ENCODE measurements around the gene ACTN2. TPM values are rescaled to one million over a fixed set of nuclear protein-coding genes. Genes with fewer than 3 reads are reported as not detected.
A peak's percentile ranks its signal among the peaks of the same experiment; 100 is the strongest.

ACTN2 gene
- total RNA-seq, 2 experiments from 2014 or later: 0.28 TPM; not detected in 1

DNA sequence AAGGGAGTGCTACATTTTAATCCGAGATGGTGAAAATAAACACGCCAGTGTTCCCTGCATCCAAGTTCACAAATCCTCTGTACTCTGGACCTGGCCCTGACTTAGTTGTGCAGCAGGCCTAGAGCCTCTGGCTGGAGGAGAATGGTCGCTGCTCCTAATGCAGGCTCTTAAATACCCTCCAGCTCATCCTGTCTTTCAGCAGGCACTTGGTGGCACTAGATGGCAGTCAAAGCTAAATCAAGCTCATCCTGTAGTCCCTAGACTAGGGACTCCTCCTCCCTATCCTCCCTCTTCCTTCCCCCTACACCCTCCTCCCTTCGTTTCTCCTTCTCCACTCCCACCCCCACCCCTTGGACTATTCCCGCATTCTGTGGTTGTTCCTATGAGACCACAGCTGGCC lies 67.2 kb downstream of the ACTN2 start:
- H3K4me3 Mint-ChIP-seq: no peak overlapping the region
- intact Hi-C loops (cut with DNase I, micrococcal nuclease): no loop called here
- Histone ChIP-seq H3K27ac (ENCODE audit: low read depth in 1 of 2, low read length in 2 of 2) (no peak overlapping the region), H3K4me1 (ENCODE audit: insufficient read depth, low read length) (no peaks in the 10 kb centered on the region), H3K4me3 (ENCODE audit: low read length) (no peak overlapping the region), H3K27me3 (ENCODE audit: control insufficient read depth in 1 of 2, insufficient read depth in 2 of 2, low read length in 2 of 2) (peaks cover 5 to 7% of the 10 kb centered on the region in 2 experiments), H3K9me3 (ENCODE audit: control insufficient read depth in 1 of 2, insufficient read depth in 1 of 2, low read length in 2 of 2) (no peaks in the 10 kb centered on the region), H3K36me3 (ENCODE audit: insufficient read depth, low read length) (no peaks in the 10 kb centered on the region)
- TF ChIP-seq, protein P1, sequence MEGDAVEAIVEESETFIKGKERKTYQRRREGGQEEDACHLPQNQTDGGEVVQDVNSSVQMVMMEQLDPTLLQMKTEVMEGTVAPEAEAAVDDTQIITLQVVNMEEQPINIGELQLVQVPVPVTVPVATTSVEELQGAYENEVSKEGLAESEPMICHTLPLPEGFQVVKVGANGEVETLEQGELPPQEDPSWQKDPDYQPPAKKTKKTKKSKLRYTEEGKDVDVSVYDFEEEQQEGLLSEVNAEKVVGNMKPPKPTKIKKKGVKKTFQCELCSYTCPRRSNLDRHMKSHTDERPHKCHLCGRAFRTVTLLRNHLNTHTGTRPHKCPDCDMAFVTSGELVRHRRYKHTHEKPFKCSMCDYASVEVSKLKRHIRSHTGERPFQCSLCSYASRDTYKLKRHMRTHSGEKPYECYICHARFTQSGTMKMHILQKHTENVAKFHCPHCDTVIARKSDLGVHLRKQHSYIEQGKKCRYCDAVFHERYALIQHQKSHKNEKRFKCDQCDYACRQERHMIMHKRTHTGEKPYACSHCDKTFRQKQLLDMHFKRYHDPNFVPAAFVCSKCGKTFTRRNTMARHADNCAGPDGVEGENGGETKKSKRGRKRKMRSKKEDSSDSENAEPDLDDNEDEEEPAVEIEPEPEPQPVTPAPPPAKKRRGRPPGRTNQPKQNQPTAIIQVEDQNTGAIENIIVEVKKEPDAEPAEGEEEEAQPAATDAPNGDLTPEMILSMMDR (IDR thresholded peaks at IDR 0.05): no peak
- ATAC-seq (ENCODE audit: poor library complexity) (no peak), DNase-seq (peak in 2 of 14 experiments; percentile 10 to 20)
- no peaks in the 10 kb centered on the region for H3K36me3 Mint-ChIP-seq (ENCODE audit: low read depth)
- H3K27ac Mint-ChIP-seq: no peak overlapping the region
- ChIA-PET POLR2A (no interaction called here), CTCF (interaction anchor here (0.5 to 1.0 kb wide), 3 partner anchors 12 to 142 kb away, joined by 3 to 5 read pairs (median 3); no protein-coding TSS in a partner anchor)
- H3K9me3 Mint-ChIP-seq: no peaks in the 10 kb centered on the region
- H3K27me3 Mint-ChIP-seq: peaks cover 19% of the 10 kb centered on the region
- no peaks in the 10 kb centered on the region for H3K4me1 Mint-ChIP-seq (ENCODE audit: low read depth)

DNA sequence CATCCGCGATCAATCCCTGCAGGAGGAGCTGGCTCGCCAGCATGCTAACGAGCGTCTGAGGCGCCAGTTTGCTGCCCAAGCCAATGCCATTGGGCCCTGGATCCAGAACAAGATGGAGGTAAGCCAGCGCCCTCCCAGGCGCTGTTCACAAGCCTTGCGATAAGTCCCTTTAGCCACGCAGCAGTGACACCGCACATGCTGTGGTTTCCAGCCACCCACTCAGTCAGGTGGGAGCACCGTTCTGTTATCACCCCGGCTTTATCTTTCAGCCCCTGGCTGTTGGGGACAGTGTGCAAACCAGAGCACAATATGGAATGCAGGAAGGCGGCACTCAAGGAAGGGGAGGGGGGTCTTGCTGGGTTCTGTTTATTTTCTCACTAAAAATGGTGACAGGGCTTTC lies 67.7 kb downstream of the ACTN2 start:
- ChIA-PET CTCF (interaction anchor here (0.9 to 1.0 kb wide), 2 partner anchors 84 to 141 kb away, joined by 3 to 5 read pairs; no protein-coding TSS in a partner anchor), POLR2A (no interaction called here)
- intact Hi-C loops (cut with DNase I, micrococcal nuclease): no loop called here
- H3K9me3 ChIP-seq (ENCODE audit: control insufficient read depth in 1 of 2, insufficient read depth in 1 of 2, low read length in 2 of 2): no peaks in the 10 kb centered on the region
- H3K4me1 ChIP-seq (ENCODE audit: insufficient read depth, low read length): no peaks in the 10 kb centered on the region
- Mint-ChIP-seq H3K36me3 (ENCODE audit: low read depth) (no peaks in the 10 kb centered on the region), H3K4me1 (ENCODE audit: low read depth) (no peaks in the 10 kb centered on the region), H3K9me3 (no peaks in the 10 kb centered on the region), H3K27ac (no peak overlapping the region), H3K4me3 (no peak overlapping the region), H3K27me3 (peaks cover 14% of the 10 kb centered on the region)
- TF ChIP-seq, protein P1 (IDR thresholded peaks at IDR 0.05): no peak
- no peak for DNase-seq
- peaks cover 3 to 7% of the 10 kb centered on the region in 2 experiments for H3K27me3 ChIP-seq (ENCODE audit: control insufficient read depth in 1 of 2, insufficient read depth in 2 of 2, low read length in 2 of 2)
- no peaks in the 10 kb centered on the region for H3K36me3 ChIP-seq (ENCODE audit: insufficient read depth, low read length)
- H3K27ac ChIP-seq (ENCODE audit: low read depth in 1 of 2, low read length in 2 of 2): no peak overlapping the region
- no peak for ATAC-seq (ENCODE audit: poor library complexity)
- H3K4me3 ChIP-seq (ENCODE audit: low read length): no peak overlapping the region

DNA sequence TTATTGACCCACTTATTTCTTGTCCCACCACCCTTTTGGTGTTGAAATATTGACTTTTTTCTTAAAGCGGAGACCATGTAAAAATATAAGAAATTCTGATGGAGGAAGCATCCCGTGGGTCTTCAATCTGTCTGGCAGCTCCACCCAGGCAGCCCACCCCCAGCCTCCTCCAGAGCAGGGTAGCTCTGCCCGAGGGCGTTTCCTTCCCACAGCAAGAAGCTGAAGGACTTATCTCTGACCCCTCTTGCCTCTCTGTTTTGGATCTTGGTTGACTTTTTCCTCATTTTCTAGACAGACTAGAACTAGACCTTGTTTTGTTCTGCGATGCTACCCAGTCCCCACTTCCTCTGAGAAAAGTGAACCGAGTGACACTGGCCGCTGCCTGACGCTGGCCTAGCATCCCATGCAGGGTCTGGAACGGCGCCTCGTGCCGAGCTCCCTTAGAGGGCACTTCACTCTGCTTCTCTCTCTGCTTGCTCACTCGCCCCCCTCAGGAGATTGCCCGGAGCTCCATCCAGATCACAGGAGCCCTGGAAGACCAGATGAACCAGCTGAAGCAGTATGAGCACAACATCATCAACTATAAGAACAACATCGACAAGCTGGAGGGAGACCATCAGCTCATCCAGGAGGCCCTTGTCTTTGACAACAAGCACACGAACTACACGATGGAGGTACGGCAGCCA lies 68.4 kb downstream of the ACTN2 start:
- peaks cover 10% of the 10 kb centered on the region for H3K27me3 Mint-ChIP-seq
- DNase-seq: no peak

More for the DNA sequence above, 68.4 kb downstream of the ACTN2 start:
- TF ChIP-seq, protein P1 (IDR thresholded peaks at IDR 0.05): no peak
- POLR2A ChIA-PET: no interaction called here
- ATAC-seq (ENCODE audit: poor library complexity): no peak
- no peak overlapping the region for H3K27ac ChIP-seq (ENCODE audit: low read depth in 1 of 2, low read length in 2 of 2)
- intact Hi-C loops (cut with DNase I, micrococcal nuclease): loop anchor here in 1 of 2 experiments (5.0 kb wide), 1 partner anchor 633 kb away; no protein-coding TSS in a partner anchor
- no peaks in the 10 kb centered on the region for H3K36me3 Mint-ChIP-seq (ENCODE audit: low read depth)
- CTCF ChIA-PET: interaction anchor here (0.9 to 1.0 kb wide), 2 partner anchors 14 to 141 kb away, joined by 3 to 5 read pairs; no protein-coding TSS in a partner anchor
- no peaks in the 10 kb centered on the region for H3K9me3 Mint-ChIP-seq
- H3K4me3 Mint-ChIP-seq: no peak overlapping the region
- H3K4me1 Mint-ChIP-seq (ENCODE audit: low read depth): no peaks in the 10 kb centered on the region
- H3K36me3 ChIP-seq (ENCODE audit: insufficient read depth, low read length): no peaks in the 10 kb centered on the region
- peaks cover 3% of the 10 kb centered on the region for H3K4me1 ChIP-seq (ENCODE audit: insufficient read depth, low read length)
- no peaks in the 10 kb centered on the region for H3K9me3 ChIP-seq (ENCODE audit: control insufficient read depth in 1 of 2, insufficient read depth in 1 of 2, low read length in 2 of 2)
- peaks cover 2 to 3% of the 10 kb centered on the region in 2 experiments for H3K27me3 ChIP-seq (ENCODE audit: control insufficient read depth in 1 of 2, insufficient read depth in 2 of 2, low read length in 2 of 2)
- no peak overlapping the region for H3K27ac Mint-ChIP-seq
- no peak overlapping the region for H3K4me3 ChIP-seq (ENCODE audit: low read length)

All from CD4-positive, alpha-beta T cell (primary cell).